ENCODE data around the gene HOXB5.

- TF ChIP-seq, protein P1, sequence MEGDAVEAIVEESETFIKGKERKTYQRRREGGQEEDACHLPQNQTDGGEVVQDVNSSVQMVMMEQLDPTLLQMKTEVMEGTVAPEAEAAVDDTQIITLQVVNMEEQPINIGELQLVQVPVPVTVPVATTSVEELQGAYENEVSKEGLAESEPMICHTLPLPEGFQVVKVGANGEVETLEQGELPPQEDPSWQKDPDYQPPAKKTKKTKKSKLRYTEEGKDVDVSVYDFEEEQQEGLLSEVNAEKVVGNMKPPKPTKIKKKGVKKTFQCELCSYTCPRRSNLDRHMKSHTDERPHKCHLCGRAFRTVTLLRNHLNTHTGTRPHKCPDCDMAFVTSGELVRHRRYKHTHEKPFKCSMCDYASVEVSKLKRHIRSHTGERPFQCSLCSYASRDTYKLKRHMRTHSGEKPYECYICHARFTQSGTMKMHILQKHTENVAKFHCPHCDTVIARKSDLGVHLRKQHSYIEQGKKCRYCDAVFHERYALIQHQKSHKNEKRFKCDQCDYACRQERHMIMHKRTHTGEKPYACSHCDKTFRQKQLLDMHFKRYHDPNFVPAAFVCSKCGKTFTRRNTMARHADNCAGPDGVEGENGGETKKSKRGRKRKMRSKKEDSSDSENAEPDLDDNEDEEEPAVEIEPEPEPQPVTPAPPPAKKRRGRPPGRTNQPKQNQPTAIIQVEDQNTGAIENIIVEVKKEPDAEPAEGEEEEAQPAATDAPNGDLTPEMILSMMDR (tag by site-specific recombination; IDR thresholded peaks at IDR 0.05): no peak
- TF ChIP-seq ZNF830 (tag by site-specific recombination; IDR thresholded peaks at IDR 0.05; ENCODE audit: low read depth) (no peak), ZNF660 (tag by site-specific recombination; IDR thresholded peaks at IDR 0.05) (peak; percentile 79), ZNF157 (tag by site-specific recombination; IDR thresholded peaks at IDR 0.05) (no peak), ZNF223 (tag by site-specific recombination; IDR thresholded peaks at IDR 0.05) (no peak), KLF16 (tag by site-specific recombination; IDR thresholded peaks at IDR 0.05) (peak; percentile 79), TCF7L2 (IDR thresholded peaks at IDR 0.05; ENCODE audit: borderline replicate concordance, low read depth, low read length) (no peak), ZNF561 (tag by site-specific recombination; IDR thresholded peaks at IDR 0.05; ENCODE audit: borderline replicate concordance) (no peak), SP2 (tag by site-specific recombination; IDR thresholded peaks at IDR 0.05) (peak; percentile 30; the same call in 1 of the 2 replicates), ZNF274 (IDR thresholded peaks at IDR 0.05; ENCODE audit: low read length) (no peak), ZNF274 (tag by site-specific recombination; IDR thresholded peaks at IDR 0.05; ENCODE audit: borderline replicate concordance) (no peak)
- TF ChIP-seq, protein P2, sequence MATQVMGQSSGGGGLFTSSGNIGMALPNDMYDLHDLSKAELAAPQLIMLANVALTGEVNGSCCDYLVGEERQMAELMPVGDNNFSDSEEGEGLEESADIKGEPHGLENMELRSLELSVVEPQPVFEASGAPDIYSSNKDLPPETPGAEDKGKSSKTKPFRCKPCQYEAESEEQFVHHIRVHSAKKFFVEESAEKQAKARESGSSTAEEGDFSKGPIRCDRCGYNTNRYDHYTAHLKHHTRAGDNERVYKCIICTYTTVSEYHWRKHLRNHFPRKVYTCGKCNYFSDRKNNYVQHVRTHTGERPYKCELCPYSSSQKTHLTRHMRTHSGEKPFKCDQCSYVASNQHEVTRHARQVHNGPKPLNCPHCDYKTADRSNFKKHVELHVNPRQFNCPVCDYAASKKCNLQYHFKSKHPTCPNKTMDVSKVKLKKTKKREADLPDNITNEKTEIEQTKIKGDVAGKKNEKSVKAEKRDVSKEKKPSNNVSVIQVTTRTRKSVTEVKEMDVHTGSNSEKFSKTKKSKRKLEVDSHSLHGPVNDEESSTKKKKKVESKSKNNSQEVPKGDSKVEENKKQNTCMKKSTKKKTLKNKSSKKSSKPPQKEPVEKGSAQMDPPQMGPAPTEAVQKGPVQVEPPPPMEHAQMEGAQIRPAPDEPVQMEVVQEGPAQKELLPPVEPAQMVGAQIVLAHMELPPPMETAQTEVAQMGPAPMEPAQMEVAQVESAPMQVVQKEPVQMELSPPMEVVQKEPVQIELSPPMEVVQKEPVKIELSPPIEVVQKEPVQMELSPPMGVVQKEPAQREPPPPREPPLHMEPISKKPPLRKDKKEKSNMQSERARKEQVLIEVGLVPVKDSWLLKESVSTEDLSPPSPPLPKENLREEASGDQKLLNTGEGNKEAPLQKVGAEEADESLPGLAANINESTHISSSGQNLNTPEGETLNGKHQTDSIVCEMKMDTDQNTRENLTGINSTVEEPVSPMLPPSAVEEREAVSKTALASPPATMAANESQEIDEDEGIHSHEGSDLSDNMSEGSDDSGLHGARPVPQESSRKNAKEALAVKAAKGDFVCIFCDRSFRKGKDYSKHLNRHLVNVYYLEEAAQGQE (tag by site-specific recombination; IDR thresholded peaks at IDR 0.05): no peak
These were observed 38.0 kb downstream of the HOXB5 start for GRCh38 chr17:48555258-48556228.
